Caco-2 (cell line): ENCODE measurements around the gene RCBTB1. TPM values are rescaled to one million over a fixed set of nuclear protein-coding genes. Genes with fewer than 3 reads are reported as not detected.

Experiments used
- BruUV-seq: library from RNA; stranded (reverse); fragments of 400-500 nt; replicated peaks from 2 replicates; lab custom pipeline; 2021; lab: Mats Ljungman, UMichigan
- CTCF ChIA-PET: fragments of 300-600 bp; sonication (Branson Sonifier 250); formaldehyde crosslinking; loops from one replicate; lab custom pipeline; 2022; ENCODE audit warnings: antibody characterized with exemption; lab: Charles Lee
- POLR2A ChIA-PET: fragments of 300-600 bp; sonication (Branson Sonifier 250); formaldehyde crosslinking; loops from one replicate; lab custom pipeline; 2022; ENCODE audit warnings: antibody characterized with exemption; lab: Charles Lee
- DNase-seq, 2 experiments: peaks; one replicate each; pipeline versions ENCODE4 v3.0.0 to v3.0.0-alpha.2; 2020 to 2022
- H3K27me3 ChIP-seq: replicated peaks from 2 replicates; pipeline ENCODE4 v1.6.0; 2011; ENCODE audit warnings: low read length; ENCODE audit not compliant: control insufficient read depth, insufficient read depth
- H3K36me3 ChIP-seq: 2 replicates; pipeline ENCODE4 v1.5.1; 2011; ENCODE audit warnings: low read length; ENCODE audit not compliant: control insufficient read depth, insufficient read depth
- H3K4me1 ChIP-seq: fragments of 250-450 bp; sonication (Bioruptor Pico); 2 replicates; pipeline ENCODE4 v1.5.1; 2020; ENCODE audit warnings: mild to moderate bottlenecking
- H3K4me3 ChIP-seq: 2 replicates; pipeline ENCODE4 v1.5.1; 2011; ENCODE audit warnings: low read depth, mild to moderate bottlenecking, control low read depth, low read length
- H3K9me3 ChIP-seq: fragments of 250-450 bp; sonication (Bioruptor Pico); 2 replicates; pipeline ENCODE4 v1.5.1; 2020; ENCODE audit warnings: mild to moderate bottlenecking, moderate library complexity
- H3K27ac Mint-ChIP-seq: one replicate; pipeline ENCODE4 v1.8.0; 2022; ENCODE audit warnings: mixed read lengths; ENCODE audit not compliant: unreplicated experiment
- H3K27me3 Mint-ChIP-seq: one replicate; pipeline ENCODE4 v1.8.0; 2022; ENCODE audit warnings: mixed read lengths; ENCODE audit not compliant: insufficient read depth, unreplicated experiment
- H3K36me3 Mint-ChIP-seq: one replicate; pipeline ENCODE4 v1.8.0; 2022; ENCODE audit warnings: mild to moderate bottlenecking, mixed read lengths; ENCODE audit not compliant: insufficient read depth, unreplicated experiment
- H3K4me1 Mint-ChIP-seq: one replicate; pipeline ENCODE4 v1.8.0; 2022; ENCODE audit warnings: low read depth, mixed read lengths; ENCODE audit not compliant: unreplicated experiment
- H3K4me3 Mint-ChIP-seq: one replicate; pipeline ENCODE4 v1.8.0; 2022; ENCODE audit warnings: mild to moderate bottlenecking, moderate library complexity, mixed read lengths; ENCODE audit not compliant: unreplicated experiment
- H3K9me3 Mint-ChIP-seq: one replicate; pipeline ENCODE4 v1.8.0; 2022; ENCODE audit warnings: mixed read lengths; ENCODE audit not compliant: unreplicated experiment
- CTCF ChIP-seq, 2 experiments: fragments of 200-600 bp in 1 of 2; IDR thresholded peaks; 1 replicate in 1 of 2; 2 replicates in 1 of 2; pipeline versions ENCODE4 v1.5.1 to v1.8.0; 2011 to 2022; ENCODE audit warnings: antibody characterized with exemption in 1 of 2, control low read depth in 1 of 2, inconsistent platforms in 1 of 2, low read depth in 1 of 2, low read length in 1 of 2, mild to moderate bottlenecking in 1 of 2, moderate library complexity in 1 of 2; ENCODE audit not compliant: insufficient read depth in 1 of 2, severe bottlenecking in 1 of 2, unreplicated experiment in 1 of 2
- intact Hi-C: fragments of 100-400 bp; cut with micrococcal nuclease; formaldehyde crosslinking; loops from one replicate; pipeline ENCODE4 v1.10.0; 2022; ENCODE audit not compliant: unreplicated experiment
- total RNA-seq: library from RNA; stranded (reverse); gene quantifications from 2 replicates; pipeline ENCODE4 v1.2.3, GENCODE V29; 2022

RCBTB1 gene
- total RNA-seq, 1 experiment from 2014 or later = 25.7 TPM

- no peak overlapping the region for H3K27ac Mint-ChIP-seq
- H3K36me3 ChIP-seq = no peaks in the 10 kb centered on the region
- POLR2A ChIA-PET = no interaction called here
- no peaks in the 10 kb centered on the region for H3K9me3 Mint-ChIP-seq
- BruUV-seq = no TSS peak
- CTCF ChIA-PET = interaction anchor here (1.0 kb wide), 1 partner anchor 171 kb away, joined by 4 read pairs; no protein-coding TSS in a partner anchor
- no peaks in the 10 kb centered on the region for H3K27me3 Mint-ChIP-seq
- H3K4me1 ChIP-seq = no peaks in the 10 kb centered on the region
- H3K4me1 Mint-ChIP-seq = no peaks in the 10 kb centered on the region
- no peaks in the 10 kb centered on the region for H3K27me3 ChIP-seq
- no peaks in the 10 kb centered on the region for H3K36me3 Mint-ChIP-seq
- H3K4me3 Mint-ChIP-seq = no peak overlapping the region
- no peak for DNase-seq
- H3K4me3 ChIP-seq = no peak overlapping the region
- intact Hi-C loops = no loop called here
- H3K9me3 ChIP-seq = no peaks in the 10 kb centered on the region; the same call in 1 of the 2 replicates
- TF ChIP-seq CTCF (IDR thresholded peaks at IDR 0.05; ENCODE audit: insufficient read depth in 1 of 2, low read depth in 1 of 2, low read length in 1 of 2, severe bottlenecking in 1 of 2, unreplicated experiment in 1 of 2) = no peak
Observed at GRCh38 chr13:49622174-49622946, 37.0 kb upstream of the RCBTB1 start.

- Mint-ChIP-seq H3K27me3 (no peaks in the 10 kb centered on the region), H3K36me3 (no peaks in the 10 kb centered on the region), H3K4me3 (peak overlapping the region; percentile 69), H3K27ac (no peak overlapping the region), H3K9me3 (no peaks in the 10 kb centered on the region), H3K4me1 (no peaks in the 10 kb centered on the region)
- no peak for TF ChIP-seq CTCF (IDR thresholded peaks at IDR 0.05; ENCODE audit: insufficient read depth in 1 of 2, low read depth in 1 of 2, low read length in 1 of 2, severe bottlenecking in 1 of 2, unreplicated experiment in 1 of 2)
- H3K9me3 ChIP-seq = no peaks in the 10 kb centered on the region; the same call in 1 of the 2 replicates
- no peaks in the 10 kb centered on the region for H3K27me3 ChIP-seq
- peak in 1 of 2 experiments; percentile 18 for DNase-seq
- no peaks in the 10 kb centered on the region for H3K4me1 ChIP-seq
- H3K36me3 ChIP-seq = no peaks in the 10 kb centered on the region
- ChIA-PET POLR2A (interaction anchor here (0.7 kb wide), 1 partner anchor 71 kb away, joined by 3 read pairs; the partner anchor contains the start of gene EBPL), CTCF (interaction anchor here (0.7 kb wide), 2 partner anchors 29 to 171 kb away, joined by 3 read pairs; no protein-coding TSS in a partner anchor)
- intact Hi-C loops = no loop called here
- H3K4me3 ChIP-seq = peak overlapping the region; percentile 22; the same call in 1 of the 2 replicates
- BruUV-seq = no TSS peak
Observed at GRCh38 chr13:49620170-49620621, 34.8 kb upstream of the RCBTB1 start.

DNA sequence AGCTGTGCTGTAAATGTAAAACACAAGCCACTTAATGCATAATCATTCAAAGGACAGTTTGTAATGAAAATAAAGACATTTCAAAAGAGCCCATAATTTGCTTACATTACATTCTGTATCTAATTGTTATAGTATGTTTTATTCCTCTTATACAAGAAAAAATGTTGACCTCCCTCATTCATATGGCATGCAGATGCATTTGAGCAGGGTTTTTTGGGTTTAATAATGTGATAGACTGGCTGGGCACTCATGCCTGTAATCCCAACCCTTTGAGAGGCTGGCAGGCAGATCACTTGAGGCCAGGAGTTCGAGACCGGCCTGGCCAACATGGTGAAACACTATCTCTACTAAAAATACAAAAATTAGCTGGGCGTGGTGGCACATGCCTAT, 31.3 kb upstream of the RCBTB1 start:
- no peak overlapping the region for H3K27ac Mint-ChIP-seq
- H3K4me3 ChIP-seq = no peak overlapping the region
- TF ChIP-seq CTCF (IDR thresholded peaks at IDR 0.05; ENCODE audit: insufficient read depth in 1 of 2, low read depth in 1 of 2, low read length in 1 of 2, severe bottlenecking in 1 of 2, unreplicated experiment in 1 of 2) = no peak
- no peaks in the 10 kb centered on the region for H3K36me3 Mint-ChIP-seq
- H3K4me1 Mint-ChIP-seq = no peaks in the 10 kb centered on the region
- ChIA-PET POLR2A (no interaction called here), CTCF (interaction anchor here (0.7 kb wide), 1 partner anchor 232 kb away, joined by 3 read pairs; no protein-coding TSS in a partner anchor)
- H3K9me3 ChIP-seq = no peaks in the 10 kb centered on the region
- no peaks in the 10 kb centered on the region for H3K4me1 ChIP-seq
- no peaks in the 10 kb centered on the region for H3K27me3 ChIP-seq
- BruUV-seq = no TSS peak
- DNase-seq = no peak
- H3K27me3 Mint-ChIP-seq = no peaks in the 10 kb centered on the region
- no peaks in the 10 kb centered on the region for H3K36me3 ChIP-seq
- no peaks in the 10 kb centered on the region for H3K9me3 Mint-ChIP-seq
- no peak overlapping the region for H3K4me3 Mint-ChIP-seq
- intact Hi-C loops = no loop called here
